Activated B cell treated with CpG ODN at 0.5 μM for 24 hours (primary cell): ENCODE measurements around the gene SCAF4. TPM values are rescaled to one million over a fixed set of nuclear protein-coding genes. Genes with fewer than 3 reads are reported as not detected.

Experiments used
- ATAC-seq: fragments of 200-7000 bp; cut with Tn5 transposase; one replicate; pipeline ENCODE4 v1.10.0; 2021; ENCODE audit warnings: low read depth, mild to moderate bottlenecking, moderate library complexity
- CTCF ChIA-PET: fragments of 350-600 bp; sonication (Branson Sonifier 250); formaldehyde crosslinking; loops from one replicate; lab custom pipeline; 2021; ENCODE audit warnings: antibody characterized with exemption; lab: Charles Lee
- POLR2A ChIA-PET: fragments of 350-600 bp; sonication (Branson Sonifier 250); formaldehyde crosslinking; loops from one replicate; lab custom pipeline; 2021; ENCODE audit warnings: antibody characterized with exemption; lab: Charles Lee
- DNase-seq: peaks from one replicate; pipeline ENCODE4 v3.0.0; 2022
- H3K27ac Mint-ChIP-seq: one replicate; pipeline ENCODE4 v1.8.0; 2020; ENCODE audit warnings: mixed read lengths
- H3K27me3 Mint-ChIP-seq: one replicate; pipeline ENCODE4 v1.8.0; 2021; ENCODE audit warnings: mixed read lengths
- H3K36me3 Mint-ChIP-seq: one replicate; pipeline ENCODE4 v1.8.0; 2021; ENCODE audit warnings: low read depth, mixed read lengths
- H3K4me1 Mint-ChIP-seq: one replicate; pipeline ENCODE4 v1.8.0; 2021; ENCODE audit warnings: mixed read lengths
- H3K4me3 Mint-ChIP-seq: one replicate; pipeline ENCODE4 v1.8.0; 2020; ENCODE audit warnings: mild to moderate bottlenecking, mixed read lengths
- H3K9me3 Mint-ChIP-seq: one replicate; pipeline ENCODE4 v1.8.0; 2020; ENCODE audit warnings: mixed read lengths
- CTCF ChIP-seq: fragments of 200-600 bp; IDR thresholded peaks from one replicate; pipeline ENCODE4 v1.8.0; 2022; ENCODE audit warnings: antibody characterized with exemption, mild to moderate bottlenecking
- intact Hi-C: fragments of 100-400 bp; cut with micrococcal nuclease; formaldehyde crosslinking; loops from one replicate; pipeline ENCODE4 v1.15.1; 2024
- total RNA-seq: library from RNA; stranded (reverse); gene quantifications from 2 replicates; pipeline ENCODE4 v1.2.3, GENCODE V29; 2022

The SCAF4 gene
- total RNA-seq, 1 donor from 2014 or later, result 80.5 TPM

GRCh38 chr21:31650930-31651329, 81.0 kb downstream of the SCAF4 start:
- no peak overlapping the region for H3K27ac Mint-ChIP-seq
- intact Hi-C loops, result no loop called here
- H3K36me3 Mint-ChIP-seq, result no peaks in the 10 kb centered on the region
- CTCF ChIA-PET, result no interaction called here
- H3K4me1 Mint-ChIP-seq, result peaks cover 23% of the 10 kb centered on the region
- no peak overlapping the region for H3K4me3 Mint-ChIP-seq
- DNase-seq (no peak), ATAC-seq (no peak)
- H3K9me3 Mint-ChIP-seq, result peaks cover 6% of the 10 kb centered on the region
- no peak for TF ChIP-seq CTCF
- H3K27me3 Mint-ChIP-seq, result no peaks in the 10 kb centered on the region
- POLR2A ChIA-PET, result no interaction called here

- DNase-seq (no peak), ATAC-seq (peak; percentile 14)
- CTCF ChIA-PET, result no interaction called here
- Mint-ChIP-seq H3K36me3 (no peaks in the 10 kb centered on the region), H3K4me3 (peak overlapping the region; percentile 64), H3K27ac (no peak overlapping the region), H3K4me1 (peaks cover 11% of the 10 kb centered on the region), H3K27me3 (no peaks in the 10 kb centered on the region), H3K9me3 (peaks cover 6% of the 10 kb centered on the region)
- POLR2A ChIA-PET, result no interaction called here
- TF ChIP-seq CTCF, result no peak
- intact Hi-C loops, result loop anchor here (2.0 kb wide), 1 partner anchor 631 kb away; the partner anchor contains the start of gene MIS18A
These were observed 84.3 kb downstream of the SCAF4 start for GRCh38 chr21:31647650-31648049.

GRCh38 chr21:31644643-31645042, 87.3 kb downstream of the SCAF4 start:
- no peak for DNase-seq
- Mint-ChIP-seq H3K27me3 (peaks cover 1% of the 10 kb centered on the region), H3K9me3 (no peaks in the 10 kb centered on the region), H3K4me1 (peaks cover 11% of the 10 kb centered on the region), H3K4me3 (no peak overlapping the region), H3K36me3 (no peaks in the 10 kb centered on the region), H3K27ac (no peak overlapping the region)
- TF ChIP-seq CTCF, result no peak
- ChIA-PET POLR2A (no interaction called here), CTCF (no interaction called here)
- intact Hi-C loops, result no loop called here
- no peak for ATAC-seq

GRCh38 chr21:31641416-31641922, 90.4 kb downstream of the SCAF4 start:
- Mint-ChIP-seq H3K9me3 (peaks cover 3% of the 10 kb centered on the region), H3K36me3 (peaks cover 2% of the 10 kb centered on the region), H3K4me1 (peaks cover 2% of the 10 kb centered on the region), H3K4me3 (no peak overlapping the region), H3K27ac (no peak overlapping the region), H3K27me3 (peaks cover 2% of the 10 kb centered on the region)
- TF ChIP-seq CTCF, result no peak
- intact Hi-C loops, result no loop called here
- ChIA-PET POLR2A (no interaction called here), CTCF (no interaction called here)
- ATAC-seq (no peak), DNase-seq (no peak)

GRCh38 chr21:31636874-31637273, 95.0 kb downstream of the SCAF4 start:
- ATAC-seq (no peak), DNase-seq (no peak)
- Mint-ChIP-seq H3K9me3 (peaks cover 3% of the 10 kb centered on the region), H3K27ac (no peak overlapping the region), H3K4me3 (no peak overlapping the region), H3K36me3 (peaks cover 2% of the 10 kb centered on the region), H3K4me1 (no peaks in the 10 kb centered on the region), H3K27me3 (peaks cover 2% of the 10 kb centered on the region)
- intact Hi-C loops, result no loop called here
- ChIA-PET CTCF (no interaction called here), POLR2A (no interaction called here)
- TF ChIP-seq CTCF, result no peak
